Lower leg skin (tissue), 3 donors: ENCODE measurements around the gene KCNMB4.

Source experiments
- CTCF ChIP-seq, 3 donors: fragments of 450-650 bp; IDR thresholded peaks; one replicate each; pipeline ENCODE4 v1.5.1; 2016; ENCODE audit warnings: antibody characterized with exemption in 3 of 3, mild to moderate bottlenecking in 3 of 3, moderate library complexity in 2 of 3
- POLR2A ChIP-seq, 2 donors: fragments of 450-650 bp; IDR thresholded peaks; one replicate each; pipeline ENCODE4 v1.6.1; 2016 to 2017; ENCODE audit warnings: antibody characterized with exemption in 2 of 2, mild to moderate bottlenecking in 1 of 2, moderate library complexity in 1 of 2

- TF ChIP-seq POLR2A (IDR thresholded peaks at IDR 0.05) (no peak), CTCF (IDR thresholded peaks at IDR 0.05) (no peak)
Observed at GRCh38 chr12:70389678-70390077, 23.6 kb downstream of the KCNMB4 start.
